K562 (cell line): Measurements from ENCODE around the gene ENG. TPM values are rescaled to one million over a fixed set of nuclear protein-coding genes. Genes with fewer than 3 reads are reported as not detected.
A peak's percentile ranks its signal among the peaks of the same experiment; 100 is the strongest.

Source experiments
- GTF2F1 ChIP-seq: IDR thresholded peaks from 2 replicates; pipeline ENCODE4 v1.6.1; 2011; ENCODE audit warnings: low read depth, low read length, improper control_type of control experiment
- HDAC1 ChIP-seq, 2 experiments: fragments of 450-650 bp; IDR thresholded peaks; 2 replicates each; pipeline ENCODE4 v1.6.1; 2016 to 2017; ENCODE audit warnings: inconsistent platforms in 1 of 2, mild to moderate bottlenecking in 1 of 2, moderate library complexity in 1 of 2
- HMG20B ChIP-seq: fragments of 250-450 bp; sonication (Bioruptor Pico); IDR thresholded peaks from 2 replicates; pipeline ENCODE4 v1.5.0; 2021; ENCODE audit warnings: mild to moderate bottlenecking
- NEUROD1 ChIP-seq: fragments of 150-350 bp; IDR thresholded peaks from 2 replicates; pipeline ENCODE4 v1.6.1; 2014; ENCODE audit warnings: borderline replicate concordance, low read length, low read depth; ENCODE audit not compliant: partially characterized antibody
- RBM25 ChIP-seq: fragments of 200-400 bp; formaldehyde crosslinking; IDR thresholded peaks from 2 replicates; pipeline ENCODE4 v1.6.1; 2018; ENCODE audit warnings: low read length, low read depth, moderate library complexity; ENCODE audit not compliant: severe bottlenecking
- SAP30 ChIP-seq: fragments of 200-600 bp; sonication (generic); IDR thresholded peaks from 2 replicates; pipeline ENCODE4 v1.6.1; 2012; ENCODE audit warnings: borderline replicate concordance, low read depth, mild to moderate bottlenecking, moderate library complexity, low read length, control low read depth, inconsistent platforms; ENCODE audit not compliant: insufficient read depth, poor library complexity, severe bottlenecking
- SETDB1 ChIP-seq: IDR thresholded peaks from one replicate; pipeline ENCODE4 v1.6.1; 2012; ENCODE audit warnings: low read length, control low read depth, inconsistent platforms
- STAG1 ChIP-seq: sonication (generic); formaldehyde crosslinking; IDR thresholded peaks from 2 replicates; pipeline ENCODE4 v1.5.0; 2020; ENCODE audit warnings: missing genetic modification reagents, borderline replicate concordance
- ZNF282 ChIP-seq: sonication (generic); formaldehyde crosslinking; IDR thresholded peaks from 2 replicates; pipeline ENCODE4 v1.8.1; 2023; ENCODE audit warnings: missing genetic modification reagents
- ZNF707 ChIP-seq: fragments of 250-450 bp; sonication (Bioruptor Pico); conservative IDR thresholded peaks from 2 replicates; pipeline ENCODE4 v1.8.0; 2022; ENCODE audit warnings: inconsistent platforms, mild to moderate bottlenecking, moderate library complexity
- polyA plus RNA-seq, 8 experiments: library from polyadenylated mRNA; depleted of rRNA in 4 of 8; stranded (reverse) in 5 of 8; unstranded in 3 of 8; fragments of >200 nt; fragmentation: Nextera tagmentation in 2 of 8; fragmentation: Illumina TruSeq in 1 of 8; extraction: Ambion mirVana in 2 of 8; extraction: Trizol in 1 of 8; gene quantifications; 2 replicates each; pipeline versions ENCODE4 v1.2.1 to v1.2.3, GENCODE V29; 2011 to 2014; ENCODE audit warnings: inconsistent platforms in 1 of 8, missing spikeins in 1 of 8
- total RNA-seq, 7 experiments: library from RNA; depleted of rRNA in 6 of 7; stranded (reverse); fragments of >200 nt in 6 of 7; fragmentation: Illumina TruSeq in 2 of 7; extraction: Trizol in 2 of 7; gene quantifications; 2 replicates each; pipeline versions ENCODE4 v1.2.1 to v1.2.3, GENCODE V29; 2011 to 2021; ENCODE audit warnings: low replicate concordance in 1 of 7
- TF ChIP-seq, protein P1 (sequence below): fragments of 250-450 bp; sonication (Bioruptor Pico); IDR thresholded peaks from 2 replicates; pipeline ENCODE4 v1.4.0; 2020; ENCODE audit warnings: mild to moderate bottlenecking, moderate library complexity
- TF ChIP-seq, protein P2 (sequence below): fragments of 450-650 bp; IDR thresholded peaks from 2 replicates; pipeline ENCODE4 v1.6.1; 2016; ENCODE audit warnings: mild to moderate bottlenecking
- TF ChIP-seq, protein P3 (sequence below): fragments of 250-450 bp; sonication (Bioruptor Pico); IDR thresholded peaks from 2 replicates; pipeline ENCODE4 v1.5.0; 2021; ENCODE audit warnings: mild to moderate bottlenecking, borderline replicate concordance
- TF ChIP-seq, protein P4 (sequence below): fragments of 250-450 bp; sonication (Bioruptor Pico); IDR thresholded peaks from 2 replicates; pipeline ENCODE4 v1.5.0; 2021
- TF ChIP-seq, protein P5 (sequence below): sonication (generic); formaldehyde crosslinking; IDR thresholded peaks from 2 replicates; pipeline ENCODE4 v1.8.0; 2023; ENCODE audit warnings: mild to moderate bottlenecking, missing genetic modification reagents

ENG gene
- total and polyA plus RNA-seq, 9 of the 15 experiments (the other 6 are each of a cell fraction or from before 2014, with no cell fraction given) = 0.04 to 0.40 (median 0.14) TPM; not detected in 1

DNA sequence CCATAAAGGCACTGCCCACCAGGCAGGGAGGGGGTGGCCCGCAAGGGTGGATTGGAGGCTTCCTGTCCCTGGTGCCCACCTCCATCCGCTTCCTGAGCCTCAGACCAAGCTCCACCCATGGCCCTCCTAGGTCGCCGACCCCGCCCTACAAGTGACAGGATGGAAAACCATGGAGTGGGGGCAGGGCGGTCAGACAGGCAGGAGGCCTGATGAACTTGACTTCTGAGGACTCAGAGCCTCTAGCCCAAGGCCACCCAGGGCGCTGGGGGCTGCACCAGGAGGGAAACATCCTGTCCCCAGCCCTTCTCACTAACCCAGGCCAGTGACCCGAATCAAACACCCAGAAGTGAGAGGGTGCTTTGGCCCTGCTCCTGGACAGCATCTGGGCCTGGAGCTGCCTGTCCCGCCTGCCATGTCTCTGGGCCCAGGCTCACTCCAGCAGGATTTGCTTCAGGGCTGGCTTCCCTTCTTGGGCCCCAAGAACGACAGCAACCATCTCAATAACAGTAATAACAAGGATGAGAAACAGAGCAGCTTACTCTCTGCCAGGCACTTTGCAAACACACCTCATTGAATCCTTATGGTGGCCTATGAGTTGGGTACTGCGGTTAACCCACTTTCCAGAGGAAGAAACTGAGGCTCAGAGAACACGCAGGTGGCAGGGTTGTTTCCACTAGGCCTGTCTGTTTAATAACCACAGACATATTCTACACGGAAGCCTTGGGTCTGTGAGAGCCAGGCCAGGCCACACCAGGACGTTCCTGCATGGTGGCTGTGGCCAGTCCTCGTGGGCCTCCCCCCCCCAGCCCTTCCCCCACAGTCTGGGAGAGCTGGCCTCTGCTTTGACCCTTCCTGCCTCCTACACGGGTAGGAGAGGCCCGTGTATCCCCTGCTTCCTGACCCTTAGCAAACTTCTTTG lies 49.4 kb upstream of the ENG start (continued):
- TF ChIP-seq, protein P1, sequence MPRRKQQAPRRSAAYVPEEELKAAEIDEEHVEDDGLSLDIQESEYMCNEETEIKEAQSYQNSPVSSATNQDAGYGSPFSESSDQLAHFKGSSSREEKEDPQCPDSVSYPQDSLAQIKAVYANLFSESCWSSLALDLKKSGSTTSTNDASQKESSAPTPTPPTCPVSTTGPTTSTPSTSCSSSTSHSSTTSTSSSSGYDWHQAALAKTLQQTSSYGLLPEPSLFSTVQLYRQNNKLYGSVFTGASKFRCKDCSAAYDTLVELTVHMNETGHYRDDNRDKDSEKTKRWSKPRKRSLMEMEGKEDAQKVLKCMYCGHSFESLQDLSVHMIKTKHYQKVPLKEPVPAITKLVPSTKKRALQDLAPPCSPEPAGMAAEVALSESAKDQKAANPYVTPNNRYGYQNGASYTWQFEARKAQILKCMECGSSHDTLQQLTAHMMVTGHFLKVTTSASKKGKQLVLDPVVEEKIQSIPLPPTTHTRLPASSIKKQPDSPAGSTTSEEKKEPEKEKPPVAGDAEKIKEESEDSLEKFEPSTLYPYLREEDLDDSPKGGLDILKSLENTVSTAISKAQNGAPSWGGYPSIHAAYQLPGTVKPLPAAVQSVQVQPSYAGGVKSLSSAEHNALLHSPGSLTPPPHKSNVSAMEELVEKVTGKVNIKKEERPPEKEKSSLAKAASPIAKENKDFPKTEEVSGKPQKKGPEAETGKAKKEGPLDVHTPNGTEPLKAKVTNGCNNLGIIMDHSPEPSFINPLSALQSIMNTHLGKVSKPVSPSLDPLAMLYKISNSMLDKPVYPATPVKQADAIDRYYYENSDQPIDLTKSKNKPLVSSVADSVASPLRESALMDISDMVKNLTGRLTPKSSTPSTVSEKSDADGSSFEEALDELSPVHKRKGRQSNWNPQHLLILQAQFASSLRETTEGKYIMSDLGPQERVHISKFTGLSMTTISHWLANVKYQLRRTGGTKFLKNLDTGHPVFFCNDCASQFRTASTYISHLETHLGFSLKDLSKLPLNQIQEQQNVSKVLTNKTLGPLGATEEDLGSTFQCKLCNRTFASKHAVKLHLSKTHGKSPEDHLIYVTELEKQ (CRISPR knock-in tag) = no peak
- TF ChIP-seq RBM25 (no peak), HMG20B (CRISPR knock-in tag) (no peak), HDAC1 (IDR thresholded peaks at IDR 0.05) (peak in 1 of 2 experiments; percentile 34; a peak in 2 of 4 replicates), ZNF282 (CRISPR knock-in tag) (no peak), SETDB1 (no peak), STAG1 (CRISPR knock-in tag) (no peak), NEUROD1 (peak; percentile 29), GTF2F1 (no peak), SAP30 (no peak), ZNF707 (no peak)
- TF ChIP-seq, protein P2, sequence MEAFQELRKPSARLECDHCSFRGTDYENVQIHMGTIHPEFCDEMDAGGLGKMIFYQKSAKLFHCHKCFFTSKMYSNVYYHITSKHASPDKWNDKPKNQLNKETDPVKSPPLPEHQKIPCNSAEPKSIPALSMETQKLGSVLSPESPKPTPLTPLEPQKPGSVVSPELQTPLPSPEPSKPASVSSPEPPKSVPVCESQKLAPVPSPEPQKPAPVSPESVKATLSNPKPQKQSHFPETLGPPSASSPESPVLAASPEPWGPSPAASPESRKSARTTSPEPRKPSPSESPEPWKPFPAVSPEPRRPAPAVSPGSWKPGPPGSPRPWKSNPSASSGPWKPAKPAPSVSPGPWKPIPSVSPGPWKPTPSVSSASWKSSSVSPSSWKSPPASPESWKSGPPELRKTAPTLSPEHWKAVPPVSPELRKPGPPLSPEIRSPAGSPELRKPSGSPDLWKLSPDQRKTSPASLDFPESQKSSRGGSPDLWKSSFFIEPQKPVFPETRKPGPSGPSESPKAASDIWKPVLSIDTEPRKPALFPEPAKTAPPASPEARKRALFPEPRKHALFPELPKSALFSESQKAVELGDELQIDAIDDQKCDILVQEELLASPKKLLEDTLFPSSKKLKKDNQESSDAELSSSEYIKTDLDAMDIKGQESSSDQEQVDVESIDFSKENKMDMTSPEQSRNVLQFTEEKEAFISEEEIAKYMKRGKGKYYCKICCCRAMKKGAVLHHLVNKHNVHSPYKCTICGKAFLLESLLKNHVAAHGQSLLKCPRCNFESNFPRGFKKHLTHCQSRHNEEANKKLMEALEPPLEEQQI = no peak
- TF ChIP-seq, protein P3, sequence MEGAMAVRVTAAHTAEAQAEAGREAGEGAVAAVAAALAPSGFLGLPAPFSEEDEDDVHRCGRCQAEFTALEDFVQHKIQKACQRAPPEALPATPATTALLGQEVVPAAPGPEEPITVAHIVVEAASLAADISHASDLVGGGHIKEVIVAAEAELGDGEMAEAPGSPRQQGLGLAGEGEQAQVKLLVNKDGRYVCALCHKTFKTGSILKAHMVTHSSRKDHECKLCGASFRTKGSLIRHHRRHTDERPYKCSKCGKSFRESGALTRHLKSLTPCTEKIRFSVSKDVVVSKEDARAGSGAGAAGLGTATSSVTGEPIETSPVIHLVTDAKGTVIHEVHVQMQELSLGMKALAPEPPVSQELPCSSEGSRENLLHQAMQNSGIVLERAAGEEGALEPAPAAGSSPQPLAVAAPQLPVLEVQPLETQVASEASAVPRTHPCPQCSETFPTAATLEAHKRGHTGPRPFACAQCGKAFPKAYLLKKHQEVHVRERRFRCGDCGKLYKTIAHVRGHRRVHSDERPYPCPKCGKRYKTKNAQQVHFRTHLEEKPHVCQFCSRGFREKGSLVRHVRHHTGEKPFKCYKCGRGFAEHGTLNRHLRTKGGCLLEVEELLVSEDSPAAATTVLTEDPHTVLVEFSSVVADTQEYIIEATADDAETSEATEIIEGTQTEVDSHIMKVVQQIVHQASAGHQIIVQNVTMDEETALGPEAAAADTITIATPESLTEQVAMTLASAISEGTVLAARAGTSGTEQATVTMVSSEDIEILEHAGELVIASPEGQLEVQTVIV (CRISPR knock-in tag) = no peak
- TF ChIP-seq, protein P4, sequence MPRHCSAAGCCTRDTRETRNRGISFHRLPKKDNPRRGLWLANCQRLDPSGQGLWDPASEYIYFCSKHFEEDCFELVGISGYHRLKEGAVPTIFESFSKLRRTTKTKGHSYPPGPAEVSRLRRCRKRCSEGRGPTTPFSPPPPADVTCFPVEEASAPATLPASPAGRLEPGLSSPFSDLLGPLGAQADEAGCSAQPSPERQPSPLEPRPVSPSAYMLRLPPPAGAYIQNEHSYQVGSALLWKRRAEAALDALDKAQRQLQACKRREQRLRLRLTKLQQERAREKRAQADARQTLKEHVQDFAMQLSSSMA (CRISPR knock-in tag) = no peak
- TF ChIP-seq, protein P5, sequence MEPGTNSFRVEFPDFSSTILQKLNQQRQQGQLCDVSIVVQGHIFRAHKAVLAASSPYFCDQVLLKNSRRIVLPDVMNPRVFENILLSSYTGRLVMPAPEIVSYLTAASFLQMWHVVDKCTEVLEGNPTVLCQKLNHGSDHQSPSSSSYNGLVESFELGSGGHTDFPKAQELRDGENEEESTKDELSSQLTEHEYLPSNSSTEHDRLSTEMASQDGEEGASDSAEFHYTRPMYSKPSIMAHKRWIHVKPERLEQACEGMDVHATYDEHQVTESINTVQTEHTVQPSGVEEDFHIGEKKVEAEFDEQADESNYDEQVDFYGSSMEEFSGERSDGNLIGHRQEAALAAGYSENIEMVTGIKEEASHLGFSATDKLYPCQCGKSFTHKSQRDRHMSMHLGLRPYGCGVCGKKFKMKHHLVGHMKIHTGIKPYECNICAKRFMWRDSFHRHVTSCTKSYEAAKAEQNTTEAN (CRISPR knock-in tag) = no peak
